AML-193 (cell line): ENCODE measurements around the gene TOR1AIP2.

Experiments
- DNase-seq, 2 experiments: peaks; one replicate each; lab custom pipeline; 2025; lab: John Stamatoyannopoulos, UW

TOR1AIP2 gene

GRCh38 chr1:179877586-179878265, at the start of gene TOR1AIP2:
Gene TOR1AIP2 (minus strand): TSS chr1:179877803. CDS start chr1:179852665, 25,138 bp downstream.
- DNase-seq, result peak; percentile 86

GRCh38 chr1:179926850-179927205, 49.2 kb upstream of the TOR1AIP2 start:
- no peak for DNase-seq

- no peak for DNase-seq
These were observed 48.6 kb upstream of the TOR1AIP2 start for GRCh38 chr1:179925922-179926849.

GRCh38 chr1:179925302-179925701, 47.7 kb upstream of the TOR1AIP2 start:
- DNase-seq, result no peak

GRCh38 chr1:179924268-179924667, 46.7 kb upstream of the TOR1AIP2 start:
- DNase-seq, result no peak

GRCh38 chr1:179923029-179923428, 45.4 kb upstream of the TOR1AIP2 start:
- DNase-seq, result peak; percentile 8 to 25

GRCh38 chr1:179921981-179922872, 44.6 kb upstream of the TOR1AIP2 start:
- no peak for DNase-seq

GRCh38 chr1:179921472-179921871, 43.9 kb upstream of the TOR1AIP2 start:
- DNase-seq, result no peak

GRCh38 chr1:179917601-179918429, 40.2 kb upstream of the TOR1AIP2 start:
- DNase-seq, result no peak

- no peak for DNase-seq
These were observed 34.2 kb upstream of the TOR1AIP2 start for GRCh38 chr1:179911812-179912211.

- no peak for DNase-seq
These were observed 33.3 kb upstream of the TOR1AIP2 start for GRCh38 chr1:179910934-179911333.

- DNase-seq, result no peak
These were observed 12.0 kb upstream of the TOR1AIP2 start for GRCh38 chr1:179889589-179889988.

GRCh38 chr1:179888071-179888470, 10.5 kb upstream of the TOR1AIP2 start:
- DNase-seq, result peak; percentile 41 to 45

- DNase-seq, result no peak
These were observed 6.1 kb upstream of the TOR1AIP2 start for GRCh38 chr1:179883745-179884138.

GRCh38 chr1:179883040-179883744, 5.6 kb upstream of the TOR1AIP2 start:
- DNase-seq, result peak; percentile 42 to 54

- peak; percentile 92 to 93 for DNase-seq
These were observed 4.8 kb upstream of the TOR1AIP2 start, which contains the start of gene TOR1AIP1 for GRCh38 chr1:179882253-179883039. Gene TOR1AIP1 (plus strand): TSS chr1:179882285. CDS start chr1:179882503, 218 bp downstream.

GRCh38 chr1:179881642-179882252, 4.1 kb upstream of the TOR1AIP2 start:
- DNase-seq, result no peak

- no peak for DNase-seq
These were observed 2.2 kb upstream of the TOR1AIP2 start for GRCh38 chr1:179879797-179880196.

- DNase-seq, result peak; percentile 32 to 35
These were observed 1.3 kb downstream of the TOR1AIP2 start for GRCh38 chr1:179876300-179876715.
